Measurements from ENCODE around the gene TMEM150A. TPM values are rescaled to one million over a fixed set of nuclear protein-coding genes. Genes with fewer than 3 reads are reported as not detected.
"Not testable (repeated sequence)": the region's sequence is repeated elsewhere in the genome, so short reads cannot be mapped to it uniquely, and the experiment has no call there.

TMEM150A gene
- total RNA-seq, 1 donor from 2014 or later: 7.0 TPM

DNA sequence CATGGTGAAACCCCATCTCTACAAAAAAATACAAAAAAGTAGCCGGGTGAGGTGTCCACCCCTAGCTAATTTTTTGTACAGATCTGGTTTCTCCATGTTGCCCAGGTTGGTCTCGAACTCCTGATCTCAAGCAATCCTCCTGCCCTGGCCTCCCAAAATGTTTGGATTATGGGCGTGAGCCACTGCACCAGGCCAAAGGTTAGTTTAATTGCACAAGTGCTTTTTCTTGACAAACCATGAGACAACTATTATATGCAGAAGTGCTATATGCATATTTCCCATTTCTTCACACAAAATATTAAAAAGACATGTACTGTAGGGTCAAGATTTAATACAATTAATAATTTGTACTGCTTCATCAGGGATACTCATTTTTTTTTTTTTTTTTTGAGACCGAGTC is 36.2 kb downstream of the TMEM150A start:
- no peak for DNase-seq (ENCODE audit: low spot score)
- Mint-ChIP-seq H3K4me1 (ENCODE audit: low read depth) (peaks cover 9% of the 10 kb centered on the region), H3K36me3 (ENCODE audit: low read depth) (no peaks in the 10 kb centered on the region), H3K27me3 (ENCODE audit: insufficient read depth) (peaks cover 17% of the 10 kb centered on the region), H3K4me3 (no peak overlapping the region), H3K9me3 (no peaks in the 10 kb centered on the region), H3K27ac (no peak overlapping the region)
- intact Hi-C loops (cut with micrococcal nuclease): no loop called here

DNA sequence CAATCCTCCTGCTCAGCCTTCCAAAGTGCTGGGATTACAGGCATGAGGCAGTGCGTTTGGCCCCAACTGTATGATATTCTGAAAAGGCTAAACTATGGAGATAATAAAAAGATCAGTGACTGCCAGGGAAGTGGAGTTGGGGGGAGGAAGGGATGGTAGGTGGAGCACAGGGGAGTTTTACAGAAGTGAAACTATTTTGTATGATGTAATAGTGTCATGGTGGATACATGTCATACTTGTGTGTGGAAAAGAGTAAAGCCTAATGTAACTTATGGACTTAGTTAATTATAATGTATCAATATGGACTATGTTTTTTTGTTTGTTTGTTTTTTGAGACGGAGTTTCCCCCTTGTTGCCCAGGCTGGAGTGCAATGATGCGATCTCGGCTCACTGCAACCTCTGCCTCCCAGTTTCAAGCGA is 38.3 kb downstream of the TMEM150A start:
- Mint-ChIP-seq H3K36me3 (ENCODE audit: low read depth) (no peaks in the 10 kb centered on the region), H3K4me1 (ENCODE audit: low read depth) (peaks cover 27% of the 10 kb centered on the region), H3K27ac (no peak overlapping the region), H3K27me3 (ENCODE audit: insufficient read depth) (peaks cover 3% of the 10 kb centered on the region), H3K4me3 (no peak overlapping the region), H3K9me3 (no peaks in the 10 kb centered on the region)
- DNase-seq (ENCODE audit: low spot score): no peak
- intact Hi-C loops (cut with micrococcal nuclease): no loop called here

- Mint-ChIP-seq H3K27me3 (ENCODE audit: insufficient read depth) (no peaks in the 10 kb centered on the region), H3K4me1 (ENCODE audit: low read depth) (peaks cover 36% of the 10 kb centered on the region), H3K4me3 (peak within 1 kb of the TSS; percentile 94), H3K36me3 (ENCODE audit: low read depth) (peaks cover 5% of the 10 kb centered on the region), H3K27ac (peak within 1 kb of the TSS; percentile 81), H3K9me3 (no peaks in the 10 kb centered on the region)
- intact Hi-C loops (cut with micrococcal nuclease): loop anchor here (1.0 to 2.0 kb wide), 7 partner anchors 17 to 207 kb away; partner anchors contain the start of genes ELMOD3, MAT2A, RETSAT and RNF181
- peak; percentile 88 for DNase-seq (ENCODE audit: low spot score)
Measured at GRCh38 chr2:85561280-85562212, 41.0 kb downstream of the TMEM150A start, which contains the start of gene GGCX. GGCX (minus strand) TSS chr2:85561493; CDS start chr2:85561428, 65 bp downstream.

DNA sequence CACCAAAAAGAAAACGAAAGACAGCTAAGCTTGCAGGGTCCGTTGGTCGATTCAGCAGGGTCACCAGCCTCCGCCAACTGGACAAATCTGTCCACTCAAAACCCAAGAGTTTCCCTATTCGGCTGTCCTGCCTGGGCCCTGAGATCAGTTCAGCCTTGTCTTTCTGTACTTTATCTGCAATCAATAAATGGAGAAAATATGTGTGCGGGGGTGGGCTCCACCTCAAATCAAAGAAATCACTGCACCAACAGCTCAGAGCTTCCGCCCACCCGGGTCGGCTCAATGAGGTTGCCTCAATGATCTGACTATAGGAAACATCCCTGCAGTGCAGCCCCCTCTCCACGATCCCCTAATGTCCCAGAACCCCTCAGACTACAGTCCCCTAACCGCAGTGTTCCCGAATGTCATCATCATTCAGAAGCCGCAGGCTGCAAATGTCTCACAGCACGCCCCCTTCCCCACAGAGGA is 41.7 kb downstream of the TMEM150A start:
- Mint-ChIP-seq H3K27me3 (ENCODE audit: insufficient read depth) (no peaks in the 10 kb centered on the region), H3K36me3 (ENCODE audit: low read depth) (peaks cover 8% of the 10 kb centered on the region), H3K4me1 (ENCODE audit: low read depth) (peaks cover 36% of the 10 kb centered on the region), H3K27ac (peak overlapping the region; percentile 81), H3K4me3 (peak overlapping the region; percentile 94), H3K9me3 (no peaks in the 10 kb centered on the region)
- intact Hi-C loops (cut with micrococcal nuclease): loop anchor here (1.0 to 2.0 kb wide), 7 partner anchors 17 to 207 kb away; partner anchors contain the start of genes ELMOD3, MAT2A, RETSAT and RNF181
- no peak for DNase-seq (ENCODE audit: low spot score)

- peaks cover 36% of the 10 kb centered on the region for H3K4me1 Mint-ChIP-seq (ENCODE audit: low read depth)
- peak overlapping the region; percentile 94 for H3K4me3 Mint-ChIP-seq
- H3K9me3 Mint-ChIP-seq; H3K27me3 Mint-ChIP-seq (ENCODE audit: insufficient read depth); DNase-seq (ENCODE audit: low spot score); H3K36me3 Mint-ChIP-seq (ENCODE audit: low read depth): not testable (repeated sequence)
- peak overlapping the region; percentile 81 for H3K27ac Mint-ChIP-seq
- intact Hi-C loops (cut with micrococcal nuclease): loop anchor here (2.0 kb wide), 1 partner anchor 56 kb away; the partner anchor contains the start of gene USP39
Measured at GRCh38 chr2:85560403-85560726, 42.1 kb downstream of the TMEM150A start.

- Mint-ChIP-seq H3K36me3 (ENCODE audit: low read depth) (peaks cover 17% of the 10 kb centered on the region), H3K9me3 (no peaks in the 10 kb centered on the region), H3K4me3 (no peak overlapping the region), H3K27ac (no peak overlapping the region), H3K27me3 (ENCODE audit: insufficient read depth) (no peaks in the 10 kb centered on the region), H3K4me1 (ENCODE audit: low read depth) (peaks cover 27% of the 10 kb centered on the region)
- intact Hi-C loops (cut with micrococcal nuclease): no loop called here
- no peak for DNase-seq (ENCODE audit: low spot score)
Measured at GRCh38 chr2:85558160-85558559, 44.3 kb downstream of the TMEM150A start.

GRCh38 chr2:85557130-85557529 is 45.4 kb downstream of the TMEM150A start:
- Mint-ChIP-seq H3K27ac (no peak overlapping the region), H3K27me3 (ENCODE audit: insufficient read depth) (no peaks in the 10 kb centered on the region), H3K4me1 (ENCODE audit: low read depth) (peaks cover 32% of the 10 kb centered on the region), H3K36me3 (ENCODE audit: low read depth) (peaks cover 20% of the 10 kb centered on the region), H3K9me3 (no peaks in the 10 kb centered on the region), H3K4me3 (no peak overlapping the region)
- DNase-seq (ENCODE audit: low spot score): no peak
- intact Hi-C loops (cut with micrococcal nuclease): no loop called here

DNA sequence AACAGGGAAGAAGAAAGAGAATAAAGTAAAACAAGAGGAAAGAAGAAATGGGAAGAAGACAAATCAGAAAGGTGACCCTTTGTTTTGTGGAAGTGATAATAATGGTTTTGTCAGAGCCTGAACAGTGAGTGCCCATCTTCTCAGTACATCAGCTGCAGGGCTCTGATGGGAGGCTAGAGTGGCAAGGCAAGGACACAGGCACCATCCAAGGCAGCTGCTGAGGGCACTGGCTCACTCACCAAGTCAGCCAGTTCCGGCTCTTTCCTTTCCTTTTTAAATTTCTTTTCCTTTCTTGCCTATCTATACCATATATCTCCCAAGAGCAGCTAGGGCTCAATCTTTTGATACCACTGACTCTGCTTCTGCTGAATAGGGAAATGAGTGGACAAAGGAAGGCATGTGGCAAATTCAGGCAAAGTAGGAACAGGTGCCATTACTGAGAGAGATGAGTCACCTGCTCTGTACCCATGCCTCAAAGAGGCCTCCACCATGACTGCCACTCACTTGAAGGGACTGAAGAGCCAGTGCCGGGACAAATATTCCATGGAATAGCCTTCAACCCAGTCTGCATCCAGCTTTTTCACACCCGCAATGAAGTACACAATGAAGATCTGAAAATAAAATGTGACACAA is 47.4 kb downstream of the TMEM150A start:
- Mint-ChIP-seq H3K27me3 (ENCODE audit: insufficient read depth) (no peaks in the 10 kb centered on the region), H3K27ac (no peak overlapping the region), H3K4me3 (no peak overlapping the region), H3K4me1 (ENCODE audit: low read depth) (peaks cover 25% of the 10 kb centered on the region), H3K36me3 (ENCODE audit: low read depth) (peaks cover 35% of the 10 kb centered on the region), H3K9me3 (no peaks in the 10 kb centered on the region)
- intact Hi-C loops (cut with micrococcal nuclease): no loop called here
- no peak for DNase-seq (ENCODE audit: low spot score)

DNA sequence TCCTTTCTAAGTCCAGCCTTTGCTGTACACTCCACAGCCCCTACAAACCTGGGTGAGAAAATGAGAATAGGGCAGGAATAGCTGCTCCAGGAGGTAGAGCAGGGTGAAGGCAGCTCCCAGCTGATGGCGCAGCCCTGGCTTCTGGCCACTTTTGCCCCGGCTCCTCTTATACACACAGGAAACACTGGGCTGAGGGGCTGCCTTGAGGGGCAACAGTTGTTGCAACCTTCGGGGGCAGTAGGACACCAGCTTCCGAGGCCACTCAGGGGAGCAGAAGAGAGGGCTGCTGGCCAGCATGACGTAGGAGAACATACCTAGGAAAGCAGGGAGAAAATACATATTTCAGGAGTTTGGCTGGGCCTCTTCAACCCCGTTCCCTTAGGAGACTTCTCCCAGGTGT is 49.3 kb downstream of the TMEM150A start:
- no peak overlapping the region for H3K27ac Mint-ChIP-seq
- no peak for DNase-seq (ENCODE audit: low spot score)
- no peaks in the 10 kb centered on the region for H3K27me3 Mint-ChIP-seq (ENCODE audit: insufficient read depth)
- H3K9me3 Mint-ChIP-seq: no peaks in the 10 kb centered on the region
- H3K36me3 Mint-ChIP-seq (ENCODE audit: low read depth): peaks cover 35% of the 10 kb centered on the region
- intact Hi-C loops (cut with micrococcal nuclease): loop anchor here (2.0 kb wide), 2 partner anchors 198 to 226 kb away; partner anchors contain the start of genes ELMOD3, RETSAT and TGOLN2
- no peak overlapping the region for H3K4me3 Mint-ChIP-seq
- peaks cover 13% of the 10 kb centered on the region for H3K4me1 Mint-ChIP-seq (ENCODE audit: low read depth)

- Mint-ChIP-seq H3K27me3 (ENCODE audit: insufficient read depth) (no peaks in the 10 kb centered on the region), H3K4me1 (ENCODE audit: low read depth) (peaks cover 8% of the 10 kb centered on the region), H3K36me3 (ENCODE audit: low read depth) (peaks cover 37% of the 10 kb centered on the region), H3K4me3 (no peak overlapping the region), H3K9me3 (no peaks in the 10 kb centered on the region), H3K27ac (no peak overlapping the region)
- peak; percentile 80 for DNase-seq (ENCODE audit: low spot score)
- intact Hi-C loops (cut with micrococcal nuclease): loop anchor here (1.0 to 2.0 kb wide), 5 partner anchors 13 to 225 kb away; partner anchors contain the start of genes ELMOD3, MAT2A, RETSAT and TGOLN2
Measured at GRCh38 chr2:85551698-85552678, 50.5 kb downstream of the TMEM150A start.

GRCh38 chr2:85550486-85550885 is 52.0 kb downstream of the TMEM150A start:
- Mint-ChIP-seq H3K9me3 (no peaks in the 10 kb centered on the region), H3K27ac (no peak overlapping the region), H3K27me3 (ENCODE audit: insufficient read depth) (no peaks in the 10 kb centered on the region), H3K36me3 (ENCODE audit: low read depth) (peaks cover 46% of the 10 kb centered on the region), H3K4me3 (no peak overlapping the region), H3K4me1 (ENCODE audit: low read depth) (peaks cover 8% of the 10 kb centered on the region)
- intact Hi-C loops (cut with micrococcal nuclease): no loop called here
- DNase-seq (ENCODE audit: low spot score): no peak

GRCh38 chr2:85549826-85550225 is 52.7 kb downstream of the TMEM150A start:
- H3K27me3 Mint-ChIP-seq (ENCODE audit: insufficient read depth): no peaks in the 10 kb centered on the region
- no peaks in the 10 kb centered on the region for H3K9me3 Mint-ChIP-seq
- peaks cover 8% of the 10 kb centered on the region for H3K4me1 Mint-ChIP-seq (ENCODE audit: low read depth)
- no peak overlapping the region for H3K27ac Mint-ChIP-seq
- H3K36me3 Mint-ChIP-seq (ENCODE audit: low read depth): peaks cover 46% of the 10 kb centered on the region
- no peak overlapping the region for H3K4me3 Mint-ChIP-seq
- DNase-seq (ENCODE audit: low spot score): no peak
- intact Hi-C loops (cut with micrococcal nuclease): no loop called here

Data from activated T-helper 1 cell treated with anti-CD3 and anti-CD28 coated beads, Interleukin-12 subunit alpha, Interleukin-12 subunit beta, Interleukin-2, Interleukin-4 antibody, amounts not matched to agents 30 ng/mL and 10 ng/mL and 1 ng/mL, durations not matched to agents 14 hours and 24 hours and 36 hours (primary cell).